Measurements from ENCODE around the gene RAB11A.

- TF ChIP-seq, protein P1, sequence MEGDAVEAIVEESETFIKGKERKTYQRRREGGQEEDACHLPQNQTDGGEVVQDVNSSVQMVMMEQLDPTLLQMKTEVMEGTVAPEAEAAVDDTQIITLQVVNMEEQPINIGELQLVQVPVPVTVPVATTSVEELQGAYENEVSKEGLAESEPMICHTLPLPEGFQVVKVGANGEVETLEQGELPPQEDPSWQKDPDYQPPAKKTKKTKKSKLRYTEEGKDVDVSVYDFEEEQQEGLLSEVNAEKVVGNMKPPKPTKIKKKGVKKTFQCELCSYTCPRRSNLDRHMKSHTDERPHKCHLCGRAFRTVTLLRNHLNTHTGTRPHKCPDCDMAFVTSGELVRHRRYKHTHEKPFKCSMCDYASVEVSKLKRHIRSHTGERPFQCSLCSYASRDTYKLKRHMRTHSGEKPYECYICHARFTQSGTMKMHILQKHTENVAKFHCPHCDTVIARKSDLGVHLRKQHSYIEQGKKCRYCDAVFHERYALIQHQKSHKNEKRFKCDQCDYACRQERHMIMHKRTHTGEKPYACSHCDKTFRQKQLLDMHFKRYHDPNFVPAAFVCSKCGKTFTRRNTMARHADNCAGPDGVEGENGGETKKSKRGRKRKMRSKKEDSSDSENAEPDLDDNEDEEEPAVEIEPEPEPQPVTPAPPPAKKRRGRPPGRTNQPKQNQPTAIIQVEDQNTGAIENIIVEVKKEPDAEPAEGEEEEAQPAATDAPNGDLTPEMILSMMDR (IDR thresholded peaks at IDR 0.05): no peak
- no peak for TF ChIP-seq POLR2A (IDR thresholded peaks at IDR 0.05)
Observed at GRCh38 chr15:65835447-65835846, 33.8 kb upstream of the RAB11A start.

Measured in adrenal gland (tissue), 5 donors.